RWPE1 (cell line): ENCODE data around the gene SAMHD1.
A peak's percentile ranks its signal among the peaks of the same experiment; 100 is the strongest.

ENCODE experiments used
- CTCF ChIA-PET: fragments of 350-600 bp; sonication (Branson Sonifier 250); formaldehyde crosslinking; extraction: SDS; loops from one replicate; lab custom pipeline; 2021; lab: Yijun Ruan, JAX
- POLR2A ChIA-PET: fragments of 400-600 bp; formaldehyde crosslinking; extraction: SDS; loops from one replicate; lab custom pipeline; 2020; ENCODE audit warnings: antibody characterized with exemption; ENCODE audit not compliant: low non-redundant PET; lab: Yijun Ruan, JAX
- DNase-seq: peaks from one replicate; pipeline ENCODE4 v3.0.0; 2012; ENCODE audit warnings: low spot score
- H3K27ac ChIP-seq: fragments of 450-650 bp; 2 replicates; pipeline ENCODE4 v1.5.1; 2017
- CTCF ChIP-seq: fragments of 450-650 bp; conservative IDR thresholded peaks from 2 replicates; pipeline ENCODE4 v1.5.1; 2017; ENCODE audit warnings: low read depth, mild to moderate bottlenecking

The SAMHD1 gene

GRCh38 chr20:36861875-36862801 is 89.4 kb downstream of the SAMHD1 start:
- TF ChIP-seq CTCF, result no peak
- DNase-seq, result peak; percentile 100
- CTCF ChIA-PET, result interaction anchor here (0.5 to 2.9 kb wide), 13 partner anchors 8 to 901 kb away, joined by 3 to 16 read pairs (median 4); no protein-coding TSS in a partner anchor
- H3K27ac ChIP-seq, result peak overlapping the region; percentile 99
- POLR2A ChIA-PET, result interaction anchor here (0.5 to 1.1 kb wide), 8 partner anchors 13 to 473 kb away, joined by 3 to 7 read pairs (median 4); no protein-coding TSS in a partner anchor

DNA sequence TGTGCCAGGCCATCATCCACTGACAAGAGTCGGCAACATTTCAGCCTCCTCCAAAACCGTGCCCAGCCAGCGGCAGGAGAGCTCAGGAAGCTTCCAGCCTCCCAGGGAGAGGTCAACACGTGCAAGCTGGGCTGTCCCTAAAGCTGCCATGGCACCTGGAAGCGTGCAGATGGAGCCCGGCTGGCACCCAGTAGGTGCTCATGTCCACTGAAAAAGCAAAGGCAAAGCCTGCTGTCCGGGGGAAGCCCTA is 90.0 kb downstream of the SAMHD1 start:
- no peak for DNase-seq
- ChIA-PET POLR2A (interaction anchor here (0.5 to 0.8 kb wide), 3 partner anchors 12 to 118 kb away, joined by 3 read pairs; no protein-coding TSS in a partner anchor), CTCF (interaction anchor here (0.7 to 1.2 kb wide), 5 partner anchors 11 to 422 kb away, joined by 3 to 5 read pairs (median 3); no protein-coding TSS in a partner anchor)
- TF ChIP-seq CTCF, result no peak
- H3K27ac ChIP-seq, result peak overlapping the region; percentile 99

DNA sequence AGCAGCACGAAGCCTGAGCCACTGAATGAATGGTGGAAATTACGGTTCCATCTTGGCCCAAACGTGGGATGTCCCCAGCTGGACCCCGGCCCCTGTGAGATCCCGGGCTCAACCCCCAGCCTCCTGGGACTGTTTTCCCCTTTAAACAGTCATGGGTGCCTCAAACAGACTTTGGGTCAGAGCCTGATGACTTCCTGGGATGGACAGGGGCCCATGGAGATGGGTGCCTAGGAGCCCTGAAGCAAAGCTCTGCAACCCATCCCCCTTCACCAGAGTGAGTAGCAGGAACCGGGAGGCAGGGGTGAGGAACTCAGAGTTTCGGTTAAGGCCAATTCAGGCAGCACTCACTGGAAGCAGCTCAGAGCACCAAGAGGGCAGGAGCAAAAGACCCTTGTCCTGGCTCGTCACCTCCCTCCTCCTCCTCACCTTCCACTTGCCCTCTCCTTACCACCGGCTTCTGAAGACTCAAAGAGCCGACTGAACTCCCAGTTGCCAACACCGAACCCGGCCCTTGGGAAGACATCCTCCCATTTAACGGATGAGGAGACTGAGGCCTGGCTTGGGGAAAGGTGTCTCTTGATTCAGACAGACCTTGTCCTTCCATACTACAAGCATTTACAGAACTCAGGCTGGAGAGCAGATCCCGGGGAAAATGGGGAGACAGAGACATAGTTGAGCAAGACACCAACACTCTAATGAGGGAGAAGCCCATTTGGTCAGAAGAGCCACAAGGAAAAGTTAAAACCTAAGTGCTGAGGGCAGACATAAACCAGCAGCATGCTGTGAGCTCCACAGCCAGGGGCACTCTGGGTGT is 90.5 kb downstream of the SAMHD1 start:
- peak overlapping the region; percentile 99 for H3K27ac ChIP-seq
- CTCF ChIA-PET, result interaction anchor here (0.6 to 1.2 kb wide), 4 partner anchors 26 to 421 kb away, joined by 3 to 5 read pairs (median 3); no protein-coding TSS in a partner anchor
- no peak for TF ChIP-seq CTCF
- POLR2A ChIA-PET, result interaction anchor here (0.5 to 0.6 kb wide), 2 partner anchors 12 to 117 kb away, joined by 3 read pairs; no protein-coding TSS in a partner anchor
- DNase-seq, result no peak

GRCh38 chr20:36860339-36860738 is 91.2 kb downstream of the SAMHD1 start:
- POLR2A ChIA-PET, result no interaction called here
- peak overlapping the region; percentile 99 for H3K27ac ChIP-seq
- CTCF ChIA-PET, result interaction anchor here (0.6 kb wide), 1 partner anchor 40 kb away, joined by 3 read pairs; no protein-coding TSS in a partner anchor
- TF ChIP-seq CTCF, result no peak
- no peak for DNase-seq

GRCh38 chr20:36859700-36860330 is 91.7 kb downstream of the SAMHD1 start:
- CTCF ChIA-PET, result interaction anchor here (2.8 kb wide), 1 partner anchor 51 kb away, joined by 15 read pairs; no protein-coding TSS in a partner anchor
- POLR2A ChIA-PET, result no interaction called here
- TF ChIP-seq CTCF, result no peak
- peak overlapping the region; percentile 99 for H3K27ac ChIP-seq
- no peak for DNase-seq

DNA sequence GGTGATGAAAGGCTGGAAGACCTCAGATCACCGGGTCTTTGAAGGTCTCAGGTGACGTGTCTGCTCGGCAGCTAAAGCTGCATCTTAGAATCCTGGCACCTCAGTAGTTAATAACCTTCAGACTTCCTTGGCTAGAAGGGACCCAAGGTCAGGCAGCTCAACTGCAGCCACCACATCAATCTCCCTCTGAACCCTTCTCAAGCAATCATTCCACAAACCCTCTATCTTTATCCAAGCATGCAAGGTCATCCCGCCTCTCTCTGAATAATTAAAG is 92.3 kb downstream of the SAMHD1 start:
- peak overlapping the region; percentile 99 for H3K27ac ChIP-seq
- POLR2A ChIA-PET, result no interaction called here
- CTCF ChIA-PET, result interaction anchor here (1.0 to 2.8 kb wide), 2 partner anchors 51 to 67 kb away, joined by 4 to 15 read pairs; no protein-coding TSS in a partner anchor

More for the DNA sequence above, 92.3 kb downstream of the SAMHD1 start:
- no peak for DNase-seq
- no peak for TF ChIP-seq CTCF
